HepG2 (cell line): ENCODE data around the gene MYPN. TPM values are rescaled to one million over a fixed set of nuclear protein-coding genes. Genes with fewer than 3 reads are reported as not detected.
A peak's percentile ranks its signal among the peaks of the same experiment; 100 is the strongest.

Experiments used
- ATAC-seq: fragments of 200-7000 bp; cut with Tn5 transposase; 3 replicates; pipeline ENCODE4 v1.9.1; 2020; ENCODE audit warnings: mild to moderate bottlenecking, moderate library complexity
- BruUV-seq: library from RNA; stranded (reverse); fragments of 400-500 nt; replicated peaks from 2 replicates; lab custom pipeline; 2021; lab: Mats Ljungman, UMichigan
- CTCF ChIA-PET: fragments of 300-600 bp; formaldehyde crosslinking; extraction: SDS; loops from one replicate; lab custom pipeline; 2021; ENCODE audit warnings: low total read pairs, inconsistent platforms, low intra/inter-chr PET ratio; lab: Yijun Ruan, JAX
- POLR2A ChIA-PET: fragments of 350-600 bp; sonication (Branson Sonifier 250); formaldehyde crosslinking; loops from one replicate; lab custom pipeline; 2020; ENCODE audit warnings: antibody characterized with exemption, inconsistent platforms; lab: Yijun Ruan, JAX
- DNase-seq: peaks from one replicate; pipeline ENCODE4 v3.0.0-alpha.2; 2015; ENCODE audit warnings: low spot score
- FAIRE-seq: peaks from 3 replicates; lab custom pipeline; 2011; peaks lifted over from hg19 to GRCh38; lab: Jason Lieb, UNC
- H2AFZ ChIP-seq: one replicate; pipeline ENCODE4 v1.6.1; 2011; ENCODE audit warnings: low read length, inconsistent platforms
- H3K27ac ChIP-seq: fragments of 300-600 bp; 3 replicates; pipeline ENCODE4 v1.8.0; 2011; ENCODE audit warnings: mixed run types, mild to moderate bottlenecking, mixed read lengths, low read length, inconsistent platforms; ENCODE audit not compliant: insufficient read depth; ENCODE audit errors: extremely low read length
- H3K27me3 ChIP-seq, 2 experiments: fragments of 200-600 bp in 1 of 2; 2 replicates in 1 of 2; 3 replicates in 1 of 2; pipeline versions ENCODE4 v1.6.0 to v1.8.0; 2011; ENCODE audit warnings: low read length in 2 of 2, mild to moderate bottlenecking in 2 of 2, moderate library complexity in 2 of 2, inconsistent platforms in 1 of 2; ENCODE audit not compliant: insufficient read depth in 2 of 2, control insufficient read depth in 1 of 2
- H3K36me3 ChIP-seq, 2 experiments: fragments of 200-600 bp in 1 of 2; replicated peaks in 1 of 2; 2 replicates in 1 of 2; 3 replicates in 1 of 2; pipeline versions ENCODE4 v1.5.1 to v1.8.0; 2011; ENCODE audit warnings: low read length in 2 of 2, inconsistent platforms in 1 of 2; ENCODE audit not compliant: insufficient read depth in 2 of 2, control insufficient read depth in 1 of 2
- H3K4me1 ChIP-seq: 2 replicates; pipeline ENCODE4 v1.5.1; 2012; ENCODE audit warnings: low read length, inconsistent platforms; ENCODE audit not compliant: insufficient read depth
- H3K4me2 ChIP-seq: 2 replicates; pipeline ENCODE4 v1.6.0; 2011; ENCODE audit warnings: low read depth, low read length, inconsistent platforms
- H3K4me3 ChIP-seq, 3 experiments: fragments of 200-600 bp in 1 of 3; sonication (generic), shearing (Covaris generic) in 1 of 3; replicated peaks in 1 of 3; 2 replicates each; pipeline ENCODE4 v1.5.1; 2011 to 2016; ENCODE audit warnings: low read length in 3 of 3, inconsistent platforms in 2 of 3, low read depth in 2 of 3, mild to moderate bottlenecking in 2 of 3, control low read depth in 1 of 3, mixed read lengths in 1 of 3; ENCODE audit not compliant: insufficient read depth in 1 of 3
- H3K79me2 ChIP-seq: one replicate; pipeline ENCODE4 v1.6.1; 2011; ENCODE audit warnings: low read length, inconsistent platforms; ENCODE audit not compliant: insufficient read depth
- H3K9ac ChIP-seq: 2 replicates; pipeline ENCODE4 v1.6.0; 2011; ENCODE audit warnings: mild to moderate bottlenecking, low read depth, low read length, inconsistent platforms; ENCODE audit not compliant: insufficient read depth
- H3K9me3 ChIP-seq: 2 replicates; pipeline ENCODE4 v1.5.1; 2012; ENCODE audit warnings: mild to moderate bottlenecking, low read length
- H4K20me1 ChIP-seq: 2 replicates; pipeline ENCODE4 v1.6.0; 2011; ENCODE audit warnings: inconsistent platforms, mild to moderate bottlenecking, low read length, moderate library complexity; ENCODE audit not compliant: insufficient read depth
- EZH2 ChIP-seq: conservative IDR thresholded peaks from 2 replicates; pipeline ENCODE4 v1.6.1; 2012; ENCODE audit warnings: mild to moderate bottlenecking, low read depth, low read length, moderate library complexity
- FOXM1 ChIP-seq: sonication (generic); formaldehyde crosslinking; IDR thresholded peaks from 2 replicates; pipeline ENCODE4 v1.5.0; 2020; ENCODE audit warnings: missing genetic modification reagents
- JARID2 ChIP-seq: sonication (generic); formaldehyde crosslinking; IDR thresholded peaks from 2 replicates; pipeline ENCODE4 v1.8.1; 2023; ENCODE audit warnings: missing genetic modification reagents, inconsistent platforms; ENCODE audit not compliant: insufficient replicate concordance
- MATR3 ChIP-seq: sonication (generic); formaldehyde crosslinking; IDR thresholded peaks from 2 replicates; pipeline ENCODE4 v1.4.0; 2020; ENCODE audit warnings: missing genetic modification reagents
- MED13 ChIP-seq: sonication (generic); formaldehyde crosslinking; IDR thresholded peaks from 2 replicates; pipeline ENCODE4 v1.5.0; 2020; ENCODE audit warnings: missing genetic modification reagents
- SSRP1 ChIP-seq: IDR thresholded peaks from 2 replicates; pipeline ENCODE4 v1.6.1; 2016; ENCODE audit warnings: control low read depth
- THYN1 ChIP-seq: sonication (generic); formaldehyde crosslinking; IDR thresholded peaks from 2 replicates; pipeline ENCODE4 v1.8.1; 2023; ENCODE audit warnings: low read depth, mild to moderate bottlenecking, moderate library complexity, missing genetic modification reagents, borderline replicate concordance
- ZNF12 ChIP-seq: sonication (generic); formaldehyde crosslinking; IDR thresholded peaks from 2 replicates; pipeline ENCODE4 v1.5.0; 2020; ENCODE audit warnings: missing genetic modification reagents
- ZNF30 ChIP-seq: sonication (generic); formaldehyde crosslinking; IDR thresholded peaks from 2 replicates; pipeline ENCODE4 v1.5.0; 2020; ENCODE audit warnings: mild to moderate bottlenecking, missing genetic modification reagents
- ZNF337 ChIP-seq: sonication (generic); formaldehyde crosslinking; IDR thresholded peaks from 2 replicates; pipeline ENCODE4 v1.5.1; 2020; ENCODE audit warnings: missing genetic modification reagents, low read depth, mild to moderate bottlenecking, borderline replicate concordance
- ZNF33B ChIP-seq: sonication (generic); formaldehyde crosslinking; IDR thresholded peaks from 2 replicates; pipeline ENCODE4 v1.5.1; 2020; ENCODE audit warnings: mild to moderate bottlenecking, missing genetic modification reagents
- ZNF451 ChIP-seq: sonication (generic); formaldehyde crosslinking; IDR thresholded peaks from 2 replicates; pipeline ENCODE4 v1.5.0; 2020; ENCODE audit warnings: mild to moderate bottlenecking, missing genetic modification reagents
- ZNF605 ChIP-seq: sonication (generic); formaldehyde crosslinking; IDR thresholded peaks from 2 replicates; pipeline ENCODE4 v1.8.0; 2022; ENCODE audit warnings: mild to moderate bottlenecking, missing genetic modification reagents
- ZNF619 ChIP-seq: sonication (generic); formaldehyde crosslinking; IDR thresholded peaks from 2 replicates; pipeline ENCODE4 v1.4.0; 2020; ENCODE audit warnings: mild to moderate bottlenecking, missing genetic modification reagents
- ZNF75D ChIP-seq: sonication (generic); formaldehyde crosslinking; IDR thresholded peaks from 2 replicates; pipeline ENCODE4 v1.8.1; 2023; ENCODE audit warnings: missing genetic modification reagents, mild to moderate bottlenecking, borderline replicate concordance
- ZNF841 ChIP-seq: sonication (generic); formaldehyde crosslinking; IDR thresholded peaks from 2 replicates; pipeline ENCODE4 v1.8.1; 2023; ENCODE audit warnings: missing genetic modification reagents, borderline replicate concordance
- WGBS: methylation state at CpG from one replicate; pipeline ENCODE4 v1.1.6; 2017; ENCODE audit warnings: low lambda C conversion rate; 5-methylcytosine and 5-hydroxymethylcytosine counted together
- in situ Hi-C: cut with HindIII; loops from 2 replicates; pipeline ENCODE4 v1.10.0; 2017; ENCODE audit warnings: low pct_unique_long_range_greater_than_20kb; ENCODE audit not compliant: extremely low pct_ligation_motif_present
- intact Hi-C: fragments of 100-400 bp; cut with micrococcal nuclease; formaldehyde crosslinking; loops from one replicate; pipeline ENCODE4 v1.10.0; 2022; ENCODE audit not compliant: unreplicated experiment
- polyA plus RNA-seq, 8 experiments: library from polyadenylated mRNA; depleted of rRNA in 3 of 8; stranded (reverse) in 7 of 8; unstranded in 1 of 8; fragments of >200 nt; fragmentation: Illumina TruSeq in 4 of 8; extraction: Trizol in 4 of 8; gene quantifications; 2 replicates each; pipeline versions ENCODE4 v1.2.1 to v1.2.3, GENCODE V29; 2011 to 2016; ENCODE audit warnings: low read depth in 4 of 8, missing spikeins in 1 of 8, mixed read lengths in 1 of 8; ENCODE audit not compliant: insufficient read depth in 1 of 8
- total RNA-seq, 5 experiments: library from RNA; depleted of rRNA; stranded (reverse); fragments of >200 nt; fragmentation: Illumina TruSeq; extraction: Trizol; gene quantifications; 2 replicates each; pipeline ENCODE4 v1.2.3, GENCODE V29; 2016; ENCODE audit warnings: low read depth in 1 of 5
- TF ChIP-seq, protein P1 (sequence below): sonication (generic); formaldehyde crosslinking; IDR thresholded peaks from 2 replicates; pipeline ENCODE4 v1.4.0; 2020; ENCODE audit warnings: mild to moderate bottlenecking, missing genetic modification reagents
- TF ChIP-seq, protein P2 (sequence below), 2 experiments: sonication (generic) in 1 of 2; formaldehyde crosslinking in 1 of 2; IDR thresholded peaks; 2 replicates each; pipeline versions ENCODE4 v1.5.1 to v1.6.1; 2011 to 2020; ENCODE audit warnings: borderline replicate concordance in 1 of 2, low read depth in 1 of 2, low read length in 1 of 2, mild to moderate bottlenecking in 1 of 2, missing genetic modification reagents in 1 of 2, moderate library complexity in 1 of 2

Gene MYPN
- total and polyA plus RNA-seq, 2 of the 13 experiments (the other 11 are each of a cell fraction or from before 2014, with no cell fraction given), result not detected

DNA sequence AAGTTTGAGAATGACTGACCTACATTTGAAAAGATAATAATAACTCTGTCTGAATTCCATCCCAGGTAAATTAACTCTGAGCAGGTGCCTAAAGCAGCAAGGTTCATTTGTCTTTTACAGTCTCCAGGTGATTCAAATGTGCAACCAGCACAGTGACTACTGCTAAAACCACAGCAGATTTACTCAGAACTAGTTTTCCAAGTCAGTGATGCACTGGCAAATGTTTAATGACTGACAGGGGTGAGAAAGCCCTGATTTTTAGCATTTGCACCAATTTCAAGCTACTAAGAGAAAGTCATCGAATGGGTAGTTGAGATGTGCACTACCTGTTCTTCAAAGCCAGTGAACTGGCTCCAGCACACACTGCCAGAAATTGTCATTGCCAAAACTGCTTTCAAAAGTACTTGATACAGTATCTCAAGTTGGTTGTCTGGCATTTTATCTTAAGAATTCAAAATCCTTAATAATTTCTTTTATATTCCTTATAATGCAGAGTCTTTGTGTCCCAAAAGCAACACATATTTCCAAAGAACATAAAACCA lies 62.3 kb downstream of the MYPN start (continued):
- TF ChIP-seq ZNF619 (no peak), JARID2 (CRISPR knock-in tag) (no peak), ZNF841 (CRISPR knock-in tag) (no peak), SSRP1 (CRISPR knock-in tag) (no peak)
- TF ChIP-seq, protein P1, sequence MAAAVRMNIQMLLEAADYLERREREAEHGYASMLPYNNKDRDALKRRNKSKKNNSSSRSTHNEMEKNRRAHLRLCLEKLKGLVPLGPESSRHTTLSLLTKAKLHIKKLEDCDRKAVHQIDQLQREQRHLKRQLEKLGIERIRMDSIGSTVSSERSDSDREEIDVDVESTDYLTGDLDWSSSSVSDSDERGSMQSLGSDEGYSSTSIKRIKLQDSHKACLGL (CRISPR knock-in tag), result no peak

DNA sequence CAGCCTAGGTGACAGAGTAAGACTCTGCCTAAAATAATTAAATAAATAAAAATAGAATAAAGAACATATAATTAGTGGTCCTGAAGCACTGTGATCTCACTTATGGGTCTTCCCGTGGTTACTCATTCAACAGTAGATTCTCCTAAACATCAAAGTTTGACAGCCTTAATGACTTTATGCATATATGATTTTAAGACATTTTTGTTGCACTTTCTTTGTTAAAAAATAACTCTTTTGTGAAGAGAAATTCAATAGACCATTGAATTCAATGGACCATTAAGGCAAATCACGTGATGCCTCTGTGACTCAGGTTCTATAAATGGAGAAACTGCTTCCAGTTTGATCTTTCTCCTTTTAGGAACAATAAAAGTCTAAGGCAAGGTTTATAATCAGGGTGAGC lies 63.0 kb downstream of the MYPN start:
- 41% methylated on average over 2 of the region's 2 CpGs for whole genome bisulfite sequencing

More for the DNA sequence above, 63.0 kb downstream of the MYPN start:
- H3K27me3 ChIP-seq, result no peaks in the 10 kb centered on the region
- no peak for ATAC-seq
- H3K4me2 ChIP-seq, result no peak overlapping the region
- H3K27ac ChIP-seq, result peak overlapping the region; percentile 70
- H3K9me3 ChIP-seq, result no peaks in the 10 kb centered on the region
- no peak overlapping the region for H3K4me3 ChIP-seq
- in situ Hi-C loops (no loop called here), intact Hi-C loops (no loop called here)
- no peak overlapping the region for H3K9ac ChIP-seq
- no peaks in the 10 kb centered on the region for H3K79me2 ChIP-seq
- H2AFZ ChIP-seq, result no peak overlapping the region
- BruUV-seq, result no TSS peak
- no peaks in the 10 kb centered on the region for H4K20me1 ChIP-seq
- DNase-seq, result no peak
- CTCF ChIA-PET, result no interaction called here
- POLR2A ChIA-PET, result no interaction called here
- peaks cover 28% of the 10 kb centered on the region for H3K4me1 ChIP-seq
- FAIRE-seq, result no peak
- no peaks in the 10 kb centered on the region for H3K36me3 ChIP-seq
- TF ChIP-seq ZNF33B (CRISPR knock-in tag) (no peak), ZNF605 (no peak), ZNF30 (CRISPR knock-in tag) (no peak), EZH2 (no peak), FOXM1 (CRISPR knock-in tag) (no peak), MATR3 (CRISPR knock-in tag) (no peak), ZNF75D (CRISPR knock-in tag) (no peak), ZNF337 (no peak), THYN1 (CRISPR knock-in tag) (no peak), ZNF12 (CRISPR knock-in tag) (no peak), MED13 (CRISPR knock-in tag) (no peak), ZNF451 (CRISPR knock-in tag) (no peak)
- TF ChIP-seq, protein P2, sequence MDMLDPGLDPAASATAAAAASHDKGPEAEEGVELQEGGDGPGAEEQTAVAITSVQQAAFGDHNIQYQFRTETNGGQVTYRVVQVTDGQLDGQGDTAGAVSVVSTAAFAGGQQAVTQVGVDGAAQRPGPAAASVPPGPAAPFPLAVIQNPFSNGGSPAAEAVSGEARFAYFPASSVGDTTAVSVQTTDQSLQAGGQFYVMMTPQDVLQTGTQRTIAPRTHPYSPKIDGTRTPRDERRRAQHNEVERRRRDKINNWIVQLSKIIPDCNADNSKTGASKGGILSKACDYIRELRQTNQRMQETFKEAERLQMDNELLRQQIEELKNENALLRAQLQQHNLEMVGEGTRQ (IDR thresholded peaks at IDR 0.05; ENCODE audit: low read depth, low read length), result no peak
- TF ChIP-seq, protein P2 (CRISPR knock-in tag; IDR thresholded peaks at IDR 0.05; ENCODE audit: borderline replicate concordance), result no peak
